HepG2 (cell line): ENCODE measurements around the gene PAPSS1.

Experiments used
- CBX5 ChIP-seq: sonication (generic); formaldehyde crosslinking; IDR thresholded peaks from 2 replicates; pipeline ENCODE4 v1.4.0; 2020; ENCODE audit warnings: missing genetic modification reagents, borderline replicate concordance
- ETS1 ChIP-seq: sonication (generic); formaldehyde crosslinking; IDR thresholded peaks from 2 replicates; pipeline ENCODE4 v1.4.0; 2020; ENCODE audit warnings: missing genetic modification reagents
- GABPA ChIP-seq, 2 experiments: IDR thresholded peaks; 2 replicates each; pipeline ENCODE4 v1.6.1; 2011 to 2016; ENCODE audit warnings: low read depth in 2 of 2, low read length in 1 of 2, missing biosample characterization in 1 of 2, missing genetic modification characterization in 1 of 2
- GTF2F1 ChIP-seq: fragments of 150-350 bp; IDR thresholded peaks from 2 replicates; pipeline ENCODE4 v1.6.1; 2014; ENCODE audit warnings: low read length
- HNF4A ChIP-seq: sonication (generic); formaldehyde crosslinking; IDR thresholded peaks from 2 replicates; pipeline ENCODE4 v1.4.0; 2020; ENCODE audit warnings: missing genetic modification reagents
- MAZ ChIP-seq, 2 experiments: sonication (generic) in 1 of 2; formaldehyde crosslinking in 1 of 2; IDR thresholded peaks; 2 replicates each; pipeline versions ENCODE4 v1.5.0 to v1.6.1; 2012 to 2020; ENCODE audit warnings: low read depth in 2 of 2, mild to moderate bottlenecking in 2 of 2, borderline replicate concordance in 1 of 2, improper control_type of control experiment in 1 of 2, low read length in 1 of 2, missing genetic modification reagents in 1 of 2, moderate library complexity in 1 of 2
- NR1H2 ChIP-seq: sonication (generic); formaldehyde crosslinking; IDR thresholded peaks from 2 replicates; pipeline ENCODE4 v1.8.1; 2022; ENCODE audit warnings: low read depth, missing genetic modification reagents, borderline replicate concordance
- TCF12 ChIP-seq, 2 experiments: fragments of 450-650 bp in 1 of 2; sonication (generic) in 1 of 2; formaldehyde crosslinking in 1 of 2; IDR thresholded peaks; 2 replicates each; pipeline versions ENCODE4 v1.6.1 to v1.8.0; 2017 to 2022; ENCODE audit warnings: antibody characterized with exemption in 1 of 2, mild to moderate bottlenecking in 1 of 2, missing genetic modification reagents in 1 of 2, moderate library complexity in 1 of 2
- ZBTB38 ChIP-seq: sonication (generic); formaldehyde crosslinking; IDR thresholded peaks from 2 replicates; pipeline ENCODE4 v1.5.1; 2020; ENCODE audit warnings: mild to moderate bottlenecking, missing genetic modification reagents
- ZFP37 ChIP-seq: sonication (generic); formaldehyde crosslinking; IDR thresholded peaks from 2 replicates; pipeline ENCODE4 v1.4.0; 2020; ENCODE audit warnings: missing genetic modification reagents, borderline replicate concordance
- ZNF547 ChIP-seq: sonication (generic); formaldehyde crosslinking; IDR thresholded peaks from 2 replicates; pipeline ENCODE4 v1.5.1; 2020; ENCODE audit warnings: mild to moderate bottlenecking, missing genetic modification reagents
- ZNF704 ChIP-seq: sonication (generic); formaldehyde crosslinking; IDR thresholded peaks from 2 replicates; pipeline ENCODE4 v1.8.1; 2023; ENCODE audit warnings: mild to moderate bottlenecking, inconsistent platforms, moderate library complexity, missing genetic modification reagents, borderline replicate concordance
- TF ChIP-seq, protein P1 (sequence below): sonication (generic); formaldehyde crosslinking; IDR thresholded peaks from 2 replicates; pipeline ENCODE4 v1.4.0; 2020; ENCODE audit warnings: missing genetic modification reagents

- TF ChIP-seq, protein P1, sequence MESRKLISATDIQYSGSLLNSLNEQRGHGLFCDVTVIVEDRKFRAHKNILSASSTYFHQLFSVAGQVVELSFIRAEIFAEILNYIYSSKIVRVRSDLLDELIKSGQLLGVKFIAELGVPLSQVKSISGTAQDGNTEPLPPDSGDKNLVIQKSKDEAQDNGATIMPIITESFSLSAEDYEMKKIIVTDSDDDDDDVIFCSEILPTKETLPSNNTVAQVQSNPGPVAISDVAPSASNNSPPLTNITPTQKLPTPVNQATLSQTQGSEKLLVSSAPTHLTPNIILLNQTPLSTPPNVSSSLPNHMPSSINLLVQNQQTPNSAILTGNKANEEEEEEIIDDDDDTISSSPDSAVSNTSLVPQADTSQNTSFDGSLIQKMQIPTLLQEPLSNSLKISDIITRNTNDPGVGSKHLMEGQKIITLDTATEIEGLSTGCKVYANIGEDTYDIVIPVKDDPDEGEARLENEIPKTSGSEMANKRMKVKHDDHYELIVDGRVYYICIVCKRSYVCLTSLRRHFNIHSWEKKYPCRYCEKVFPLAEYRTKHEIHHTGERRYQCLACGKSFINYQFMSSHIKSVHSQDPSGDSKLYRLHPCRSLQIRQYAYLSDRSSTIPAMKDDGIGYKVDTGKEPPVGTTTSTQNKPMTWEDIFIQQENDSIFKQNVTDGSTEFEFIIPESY (CRISPR knock-in tag) = no peak
- TF ChIP-seq ZNF704 (CRISPR knock-in tag) (no peak), ZFP37 (CRISPR knock-in tag) (no peak), MAZ (IDR thresholded peaks at IDR 0.05; ENCODE audit: borderline replicate concordance, low read depth, low read length) (no peak), MAZ (CRISPR knock-in tag; IDR thresholded peaks at IDR 0.05; ENCODE audit: low read depth) (no peak), GABPA (IDR thresholded peaks at IDR 0.05; ENCODE audit: low read depth, low read length) (no peak), GABPA (CRISPR knock-in tag; IDR thresholded peaks at IDR 0.05; ENCODE audit: low read depth) (no peak), NR1H2 (CRISPR knock-in tag) (no peak), HNF4A (CRISPR knock-in tag) (no peak), CBX5 (CRISPR knock-in tag) (no peak), ETS1 (CRISPR knock-in tag) (no peak), ZNF547 (CRISPR knock-in tag) (no peak), ZBTB38 (CRISPR knock-in tag) (no peak), GTF2F1 (no peak), TCF12 (IDR thresholded peaks at IDR 0.05) (no peak), TCF12 (CRISPR knock-in tag; IDR thresholded peaks at IDR 0.05) (no peak)
Measured at GRCh38 chr4:107712236-107712635, 7.8 kb downstream of the PAPSS1 start.
